Suprapubic skin (tissue), 4 donors: Measurements from ENCODE around the gene LASP1.

Experiments used
- POLR2A ChIP-seq, 2 donors: fragments of 450-650 bp; IDR thresholded peaks; one replicate each; pipeline ENCODE4 v1.6.1; 2017; ENCODE audit warnings: antibody characterized with exemption in 2 of 2, mild to moderate bottlenecking in 2 of 2, moderate library complexity in 2 of 2
- POLR2AphosphoS5 ChIP-seq, 3 donors: sonication (generic); formaldehyde crosslinking; IDR thresholded peaks; one replicate each; pipeline ENCODE4 v1.6.1; 2017; ENCODE audit warnings: antibody characterized with exemption in 3 of 3
- TF ChIP-seq, protein P1 (sequence below), 2 donors: fragments of 200-600 bp in 1 of 2; fragments of 450-650 bp in 1 of 2; sonication (generic) in 1 of 2; IDR thresholded peaks; one replicate each; pipeline ENCODE4 v1.5.1; 2016 to 2019; ENCODE audit warnings: antibody characterized with exemption in 2 of 2, mild to moderate bottlenecking in 1 of 2, moderate library complexity in 1 of 2

GRCh38 chr17:38915639-38915995, 45.8 kb downstream of the LASP1 start:
- TF ChIP-seq POLR2AphosphoS5 (IDR thresholded peaks at IDR 0.05) (no peak), POLR2A (IDR thresholded peaks at IDR 0.05) (no peak)
- TF ChIP-seq, protein P1, sequence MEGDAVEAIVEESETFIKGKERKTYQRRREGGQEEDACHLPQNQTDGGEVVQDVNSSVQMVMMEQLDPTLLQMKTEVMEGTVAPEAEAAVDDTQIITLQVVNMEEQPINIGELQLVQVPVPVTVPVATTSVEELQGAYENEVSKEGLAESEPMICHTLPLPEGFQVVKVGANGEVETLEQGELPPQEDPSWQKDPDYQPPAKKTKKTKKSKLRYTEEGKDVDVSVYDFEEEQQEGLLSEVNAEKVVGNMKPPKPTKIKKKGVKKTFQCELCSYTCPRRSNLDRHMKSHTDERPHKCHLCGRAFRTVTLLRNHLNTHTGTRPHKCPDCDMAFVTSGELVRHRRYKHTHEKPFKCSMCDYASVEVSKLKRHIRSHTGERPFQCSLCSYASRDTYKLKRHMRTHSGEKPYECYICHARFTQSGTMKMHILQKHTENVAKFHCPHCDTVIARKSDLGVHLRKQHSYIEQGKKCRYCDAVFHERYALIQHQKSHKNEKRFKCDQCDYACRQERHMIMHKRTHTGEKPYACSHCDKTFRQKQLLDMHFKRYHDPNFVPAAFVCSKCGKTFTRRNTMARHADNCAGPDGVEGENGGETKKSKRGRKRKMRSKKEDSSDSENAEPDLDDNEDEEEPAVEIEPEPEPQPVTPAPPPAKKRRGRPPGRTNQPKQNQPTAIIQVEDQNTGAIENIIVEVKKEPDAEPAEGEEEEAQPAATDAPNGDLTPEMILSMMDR (IDR thresholded peaks at IDR 0.05): no peak
